Fibroblast of pulmonary artery (primary cell): ENCODE data around the gene SMIM3.
"Not testable (repeated sequence)": the region's sequence is repeated elsewhere in the genome, so short reads cannot be mapped to it uniquely, and the experiment has no call there.

ENCODE experiments used
- DNase-seq: peaks from one replicate; pipeline ENCODE4 v3.0.0-alpha.2; 2010; ENCODE audit warnings: low read depth
- H3K4me3 ChIP-seq: replicated peaks from 2 replicates; pipeline ENCODE4 v1.5.1; 2011; ENCODE audit warnings: low read depth, mild to moderate bottlenecking, control low read depth, low read length, moderate library complexity
- CTCF ChIP-seq: IDR thresholded peaks from 2 replicates; pipeline ENCODE4 v1.5.1; 2011; ENCODE audit warnings: mild to moderate bottlenecking, control low read depth, low read length, inconsistent platforms; ENCODE audit errors: missing control alignments

The SMIM3 gene

DNA sequence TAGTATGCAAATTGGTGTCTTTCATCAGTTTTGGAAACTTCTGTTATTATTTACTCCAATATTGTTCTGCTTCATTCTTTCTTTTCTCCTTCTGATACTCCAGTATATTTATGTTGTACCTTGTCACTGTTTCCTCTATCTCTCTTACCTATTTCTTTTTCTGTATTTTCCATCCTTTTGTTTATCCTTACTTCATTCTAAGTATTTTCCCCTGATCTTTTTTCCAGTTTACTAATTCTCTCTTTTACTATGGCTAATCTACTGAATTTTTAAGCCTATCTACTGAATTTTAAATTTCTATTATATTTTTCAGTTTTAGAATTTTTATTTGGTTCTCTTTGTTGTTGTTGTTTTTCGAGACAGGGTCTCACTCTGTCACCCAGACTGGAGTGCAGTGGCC is 7.4 kb downstream of the SMIM3 start:
- no peak for DNase-seq
- TF ChIP-seq CTCF, result no peak
- no peak overlapping the region for H3K4me3 ChIP-seq

GRCh38 chr5:150786876-150787275 is 8.3 kb downstream of the SMIM3 start:
- TF ChIP-seq CTCF, result no peak
- no peak for DNase-seq
- H3K4me3 ChIP-seq, result no peak overlapping the region

DNA sequence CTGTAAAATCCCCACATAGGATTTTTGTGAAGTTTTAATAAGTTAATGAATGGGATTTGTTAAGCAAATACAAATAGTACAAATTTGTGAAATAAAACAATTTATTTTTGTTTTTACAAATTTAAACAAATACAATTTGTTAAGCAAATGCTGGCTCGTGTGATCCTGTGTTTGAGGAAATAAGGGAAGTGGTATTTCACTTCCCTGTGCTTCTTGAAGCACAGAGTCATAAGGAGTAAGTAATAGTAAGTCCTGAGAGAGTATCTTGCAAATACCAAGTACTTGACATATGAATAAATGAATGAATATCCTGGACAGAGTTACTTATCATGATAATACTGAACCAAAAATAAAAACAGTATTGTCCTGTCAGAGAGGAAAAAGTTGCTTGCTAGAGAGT is 9.1 kb downstream of the SMIM3 start:
- H3K4me3 ChIP-seq, result no peak overlapping the region
- no peak for DNase-seq
- no peak for TF ChIP-seq CTCF

- H3K4me3 ChIP-seq, result no peak overlapping the region
- TF ChIP-seq CTCF, result no peak
- DNase-seq, result no peak
Observed at GRCh38 chr5:150788977-150789376, 10.4 kb downstream of the SMIM3 start.

DNA sequence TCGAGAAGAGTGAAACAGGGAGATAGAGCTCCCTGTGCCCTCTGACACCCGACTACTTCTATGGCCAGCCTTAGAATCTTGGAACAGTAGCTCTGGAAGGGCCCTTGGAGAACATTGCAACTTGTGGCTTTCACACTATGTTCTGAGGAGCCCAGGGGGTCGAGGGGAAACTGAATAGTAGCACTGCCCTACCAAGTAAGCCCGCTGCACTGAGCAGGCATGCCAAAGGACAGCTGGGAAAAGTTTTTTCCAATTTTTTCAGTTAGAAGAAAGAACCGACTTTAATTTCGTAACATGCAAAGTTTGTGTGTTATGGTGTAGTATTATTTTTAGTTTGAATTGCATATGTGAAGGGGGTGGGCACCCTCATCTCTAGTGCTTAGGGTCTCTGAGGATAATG is 10.9 kb downstream of the SMIM3 start:
- H3K4me3 ChIP-seq, result no peak overlapping the region
- no peak for TF ChIP-seq CTCF
- DNase-seq, result no peak

- H3K4me3 ChIP-seq, result peak overlapping the region; percentile 20
- TF ChIP-seq CTCF, result no peak
- DNase-seq, result peak; percentile 96
Observed at GRCh38 chr5:150789943-150790611, 11.5 kb downstream of the SMIM3 start.

GRCh38 chr5:150791536-150791935 is 13.0 kb downstream of the SMIM3 start:
- no peak for TF ChIP-seq CTCF
- H3K4me3 ChIP-seq, result no peak overlapping the region
- no peak for DNase-seq

DNA sequence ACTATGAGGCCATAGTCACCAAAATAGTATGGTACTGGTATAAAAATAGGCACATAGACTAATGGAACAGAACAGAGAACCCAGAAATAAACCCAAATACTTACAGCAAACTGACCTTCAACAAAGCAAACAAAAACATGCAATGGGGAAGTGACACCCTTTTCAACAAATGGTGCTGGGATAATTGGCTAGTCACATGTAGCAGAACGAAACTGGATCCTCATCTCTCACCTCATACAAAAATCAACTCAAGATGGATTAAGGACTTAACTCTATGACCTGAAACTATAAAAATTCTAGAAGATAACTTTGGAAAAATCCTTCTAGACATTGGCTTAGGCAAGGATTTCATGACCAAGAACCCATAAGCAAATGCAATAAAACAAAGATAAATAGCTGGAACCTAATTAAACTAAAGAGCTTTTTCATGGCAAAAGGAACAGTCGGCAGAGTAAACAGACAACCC is 14.9 kb downstream of the SMIM3 start:
- not testable (repeated sequence) for DNase-seq, H3K4me3 ChIP-seq
